AG20443 (cell line): ENCODE data around the gene SLC10A6.

Experiments
- DNase-seq: peaks from one replicate; pipeline ENCODE4 v3.0.0; 2012; ENCODE audit warnings: low spot score, mixed read lengths

The SLC10A6 gene

GRCh38 chr4:86847571-86847970 lies 1.6 kb downstream of the SLC10A6 start:
- DNase-seq: no peak

GRCh38 chr4:86846921-86847320 lies 2.3 kb downstream of the SLC10A6 start:
- DNase-seq: peak; percentile 16

GRCh38 chr4:86845593-86845992 lies 3.6 kb downstream of the SLC10A6 start:
- DNase-seq: no peak

- DNase-seq: no peak
Measured at GRCh38 chr4:86841309-86841708, 7.9 kb downstream of the SLC10A6 start.

GRCh38 chr4:86840858-86841257 lies 8.3 kb downstream of the SLC10A6 start:
- DNase-seq: peak; percentile 17

- no peak for DNase-seq
Measured at GRCh38 chr4:86837691-86838503, 11.3 kb downstream of the SLC10A6 start.

- DNase-seq: no peak
Measured at GRCh38 chr4:86835677-86836076, 13.5 kb downstream of the SLC10A6 start.

GRCh38 chr4:86834901-86835300 lies 14.3 kb downstream of the SLC10A6 start:
- peak; percentile 57 for DNase-seq

GRCh38 chr4:86833615-86834014 lies 15.6 kb downstream of the SLC10A6 start:
- DNase-seq: no peak

- peak; percentile 80 for DNase-seq
Measured at GRCh38 chr4:86831262-86832130, 17.7 kb downstream of the SLC10A6 start.

- no peak for DNase-seq
Measured at GRCh38 chr4:86825511-86825910, 23.7 kb downstream of the SLC10A6 start.

- no peak for DNase-seq
Measured at GRCh38 chr4:86822136-86822535, 27.0 kb downstream of the SLC10A6 start.

GRCh38 chr4:86821151-86821550 lies 28.0 kb downstream of the SLC10A6 start:
- DNase-seq: no peak

- DNase-seq: no peak
Measured at GRCh38 chr4:86819561-86819960, 29.6 kb downstream of the SLC10A6 start.

- no peak for DNase-seq
Measured at GRCh38 chr4:86818841-86819240, 30.3 kb downstream of the SLC10A6 start.

- DNase-seq: no peak
Measured at GRCh38 chr4:86818211-86818610, 31.0 kb downstream of the SLC10A6 start.

- DNase-seq: peak; percentile 88
Measured at GRCh38 chr4:86816501-86817273, 32.5 kb downstream of the SLC10A6 start.

- no peak for DNase-seq
Measured at GRCh38 chr4:86815653-86816052, 33.5 kb downstream of the SLC10A6 start.

GRCh38 chr4:86810847-86811246 lies 38.3 kb downstream of the SLC10A6 start:
- DNase-seq: no peak

- DNase-seq: no peak
Measured at GRCh38 chr4:86809809-86810208, 39.4 kb downstream of the SLC10A6 start.

- DNase-seq: no peak
Measured at GRCh38 chr4:86791126-86791525, 58.1 kb downstream of the SLC10A6 start.

GRCh38 chr4:86788826-86789225 lies 60.4 kb downstream of the SLC10A6 start:
- no peak for DNase-seq
